IMR-90 (cell line): ENCODE results near the gene BANP. TPM values are rescaled to one million over a fixed set of nuclear protein-coding genes. Genes with fewer than 3 reads are reported as not detected.

ENCODE experiments used
- ATAC-seq: fragments of 200-7000 bp; cut with Tn5 transposase; 2 replicates; pipeline ENCODE4 v1.9.1; 2020; ENCODE audit warnings: low read depth, mild to moderate bottlenecking, moderate library complexity
- BruUV-seq: library from RNA; stranded (reverse); fragments of 400-500 nt; replicated peaks from 2 replicates; lab custom pipeline; 2021; lab: Mats Ljungman, UMichigan
- CTCF ChIA-PET: fragments of 300-600 bp; formaldehyde crosslinking; extraction: SDS; loops from one replicate; lab custom pipeline; 2021; ENCODE audit warnings: antibody characterized with exemption; lab: Yijun Ruan, JAX
- POLR2A ChIA-PET: fragments of 300-600 bp; sonication (Branson Sonifier 250); formaldehyde crosslinking; loops from one replicate; lab custom pipeline; 2022; ENCODE audit warnings: antibody characterized with exemption; ENCODE audit not compliant: unreplicated experiment; lab: Charles Lee
- DNase-seq: peaks from one replicate; pipeline ENCODE4 v3.0.0; 2013
- H2AFZ ChIP-seq: replicated peaks from 2 replicates; pipeline ENCODE3; 2013; ENCODE audit warnings: low read length, mild to moderate bottlenecking; ENCODE audit not compliant: poor library complexity
- H2AK5ac ChIP-seq: 2 replicates; pipeline ENCODE4 v1.6.1; 2013; ENCODE audit warnings: low read depth, low read length, inconsistent platforms
- H2AK9ac ChIP-seq: replicated peaks from 2 replicates; pipeline ENCODE3; 2013; ENCODE audit warnings: mild to moderate bottlenecking, low read depth, low read length, moderate library complexity; ENCODE audit not compliant: poor library complexity
- H2BK120ac ChIP-seq: 2 replicates; pipeline ENCODE4 v1.6.1; 2013; ENCODE audit warnings: low read depth, low read length, inconsistent platforms
- H2BK15ac ChIP-seq: 3 replicates; pipeline ENCODE4 v1.6.1; 2013; ENCODE audit warnings: low read depth, low read length, inconsistent platforms
- H2BK20ac ChIP-seq: 2 replicates; pipeline ENCODE4 v1.6.1; 2013; ENCODE audit warnings: low read depth, mild to moderate bottlenecking, inconsistent platforms, low read length, moderate library complexity
- H2BK5ac ChIP-seq: 2 replicates; pipeline ENCODE4 v1.6.1; 2013; ENCODE audit warnings: mild to moderate bottlenecking, low read depth, low read length, inconsistent platforms; ENCODE audit not compliant: poor library complexity, severe bottlenecking
- H3K14ac ChIP-seq: replicated peaks from 2 replicates; pipeline ENCODE4 v1.6.1; 2013; ENCODE audit warnings: low read depth, low read length, inconsistent platforms
- H3K18ac ChIP-seq: 2 replicates; pipeline ENCODE4 v1.6.1; 2013; ENCODE audit warnings: low read depth, low read length, control low read depth
- H3K23ac ChIP-seq: 2 replicates; pipeline ENCODE4 v1.6.1; 2013; ENCODE audit warnings: low read depth, low read length, inconsistent platforms
- H3K27ac ChIP-seq: 2 replicates; pipeline ENCODE4 v1.5.1; 2013; ENCODE audit warnings: mild to moderate bottlenecking, control low read depth, low read length; ENCODE audit not compliant: insufficient read depth
- H3K27me3 ChIP-seq: 2 replicates; pipeline ENCODE4 v1.6.1; 2013; ENCODE audit warnings: low read length; ENCODE audit not compliant: control insufficient read depth, insufficient read depth
- H3K36me3 ChIP-seq: 2 replicates; pipeline ENCODE4 v1.6.1; 2013; ENCODE audit warnings: low read length, mixed read lengths; ENCODE audit not compliant: control insufficient read depth, insufficient read depth
- H3K4ac ChIP-seq: 2 replicates; pipeline ENCODE4 v1.6.1; 2013; ENCODE audit warnings: low read depth, low read length, inconsistent platforms
- H3K4me1 ChIP-seq: 2 replicates; pipeline ENCODE4 v1.6.1; 2013; ENCODE audit warnings: low read length, mixed read lengths; ENCODE audit not compliant: control insufficient read depth, insufficient read depth
- H3K4me2 ChIP-seq: 2 replicates; pipeline ENCODE4 v1.6.1; 2013; ENCODE audit warnings: low read depth, mild to moderate bottlenecking, control low read depth, low read length, moderate library complexity
- H3K4me3 ChIP-seq: 2 replicates; pipeline ENCODE4 v1.5.1; 2013; ENCODE audit warnings: low read depth, mild to moderate bottlenecking, control low read depth, low read length, moderate library complexity; ENCODE audit not compliant: insufficient read depth
- H3K56ac ChIP-seq: 2 replicates; pipeline ENCODE4 v1.6.1; 2013; ENCODE audit warnings: low read length, inconsistent platforms; ENCODE audit not compliant: insufficient read depth; ENCODE audit errors: extremely low read depth
- H3K79me1 ChIP-seq, 2 experiments: 2 replicates each; pipeline ENCODE4 v1.6.1; 2013; ENCODE audit warnings: low read length in 2 of 2, inconsistent platforms in 1 of 2, low read depth in 1 of 2
- H3K9ac ChIP-seq: 2 replicates; pipeline ENCODE4 v1.6.1; 2013; ENCODE audit warnings: low read depth, low read length, control low read depth
- H3K9me1 ChIP-seq: 2 replicates; pipeline ENCODE4 v1.6.1; 2013; ENCODE audit warnings: low read length, inconsistent platforms; ENCODE audit not compliant: insufficient read depth
- H3K9me3 ChIP-seq: 2 replicates; pipeline ENCODE4 v1.6.1; 2013; ENCODE audit warnings: low read length; ENCODE audit not compliant: control insufficient read depth, insufficient read depth
- H4K20me1 ChIP-seq: 2 replicates; pipeline ENCODE4 v1.6.1; 2013; ENCODE audit warnings: low read length, inconsistent platforms; ENCODE audit not compliant: insufficient read depth
- H4K5ac ChIP-seq: 2 replicates; pipeline ENCODE4 v1.6.1; 2013; ENCODE audit warnings: mild to moderate bottlenecking, low read depth, low read length, control low read depth
- H4K8ac ChIP-seq, 2 experiments: 2 replicates each; pipeline ENCODE4 v1.6.1; 2013; ENCODE audit warnings: low read depth in 2 of 2, low read length in 2 of 2, control low read depth in 1 of 2, inconsistent platforms in 1 of 2
- H4K91ac ChIP-seq: 2 replicates; pipeline ENCODE4 v1.6.1; 2013; ENCODE audit warnings: low read depth, low read length, inconsistent platforms; ENCODE audit not compliant: insufficient read depth
- ELK1 ChIP-seq: fragments of 150-350 bp; IDR thresholded peaks from 2 replicates; pipeline ENCODE4 v1.6.1; 2016; ENCODE audit warnings: low read depth, mild to moderate bottlenecking, low read length, moderate library complexity, borderline replicate concordance
- USF2 ChIP-seq: fragments of 150-350 bp; IDR thresholded peaks from 2 replicates; pipeline ENCODE4 v1.6.1; 2017; ENCODE audit warnings: mild to moderate bottlenecking, antibody characterized with exemption, low read length, low read depth
- WGBS, 2 experiments: methylation state at CpG; one replicate each; pipeline versions ENCODE4 v1.1.5 to v1.1.7; 2013; ENCODE audit warnings: missing lambda C conversion rate in 2 of 2; ENCODE audit not compliant: insufficient read length in 1 of 2; ENCODE audit errors: extremely low coverage in 2 of 2; 5-methylcytosine and 5-hydroxymethylcytosine counted together
- dilution Hi-C: fragments of 300-500 bp; cut with HindIII; formaldehyde crosslinking; loops from one replicate; pipeline ENCODE4 v1.14.3; 2018; ENCODE audit warnings: low sequenced_read_pairs; ENCODE audit not compliant: unreplicated experiment
- in situ Hi-C: fragments of 300-500 bp; cut with MboI; formaldehyde crosslinking; loops from 3 replicates; pipeline ENCODE4 v1.14.3; 2019; ENCODE audit warnings: low sequenced_read_pairs, inconsistent platforms, mixed read lengths
- intact Hi-C: fragments of 100-400 bp; cut with micrococcal nuclease; formaldehyde crosslinking; loops from 2 replicates; pipeline ENCODE4 v1.10.0; 2022
- polyA plus RNA-seq, 3 experiments: library from polyadenylated mRNA; depleted of rRNA; stranded (reverse); fragments of >200 nt; gene quantifications; 2 replicates each; pipeline ENCODE4 v1.2.3, GENCODE V29; 2012; ENCODE audit warnings: low replicate concordance in 1 of 3
- total RNA-seq: library from RNA; depleted of rRNA; stranded (reverse); fragments of >200 nt; gene quantifications from 2 replicates; pipeline ENCODE4 v1.2.3, GENCODE V29; 2012

BANP gene
- total and polyA plus RNA-seq, 2 of the 4 experiments (the other 2 are of a cell fraction) = 17.4 to 17.9 TPM

GRCh38 chr16:87921236-87921773 is 29.9 kb upstream of the BANP start:
- intact Hi-C loops = no loop called here
- Histone ChIP-seq H4K8ac (no peak overlapping the region), H4K5ac (no peak overlapping the region), H2BK15ac (no peak overlapping the region), H2AK5ac (no peak overlapping the region), H3K79me1 (no peaks in the 10 kb centered on the region), H3K9me1 (no peaks in the 10 kb centered on the region), H3K4me1 (no peaks in the 10 kb centered on the region), H2BK20ac (no peak overlapping the region), H2AK9ac (no peak overlapping the region), H4K20me1 (no peaks in the 10 kb centered on the region), H3K18ac (no peak overlapping the region), H2AFZ (no peak overlapping the region), H3K9ac (no peak overlapping the region), H3K9me3 (no peaks in the 10 kb centered on the region), H3K4ac (no peak overlapping the region), H3K27me3 (peaks cover 44% of the 10 kb centered on the region), H3K56ac (no peak overlapping the region), H3K14ac (no peak overlapping the region), H4K91ac (no peak overlapping the region), H3K36me3 (no peaks in the 10 kb centered on the region), H3K4me2 (no peak overlapping the region), H2BK120ac (no peak overlapping the region), H2BK5ac (no peak overlapping the region), H3K27ac (no peak overlapping the region), H3K4me3 (no peak overlapping the region), H3K23ac (no peak overlapping the region)
- TF ChIP-seq USF2 (peak; percentile 80), ELK1 (no peak)
- no peak for ATAC-seq
- ChIA-PET POLR2A (no interaction called here), CTCF (no interaction called here)
- in situ Hi-C loops = no loop called here
- DNase-seq = no peak
- dilution Hi-C loops = no loop called here
- 60% methylated on average over 2 of the region's 13 CpGs; no CpG with 5 or more reads in 1 of the 2 experiments for WGBS, 2 experiments
- BruUV-seq = no TSS peak
